Colon (tissue), 2 donors: ENCODE data around the gene DNMT3A.

Experiments
- FAIRE-seq: peaks from 2 replicates; lab custom pipeline; 2012; peaks lifted over from hg19 to GRCh38; lab: Jason Lieb, UNC
- donor health status: control.
- donor health status: control.

DNMT3A gene

GRCh38 chr2:25324905-25325592, 16.7 kb downstream of the DNMT3A start:
- no peak for FAIRE-seq

- FAIRE-seq: no peak
These were observed 17.5 kb downstream of the DNMT3A start for GRCh38 chr2:25324251-25324650.

- no peak for FAIRE-seq
These were observed 18.0 kb downstream of the DNMT3A start for GRCh38 chr2:25323610-25324189.

GRCh38 chr2:25323042-25323514, 18.6 kb downstream of the DNMT3A start:
- no peak for FAIRE-seq

GRCh38 chr2:25322312-25322711, 19.4 kb downstream of the DNMT3A start:
- no peak for FAIRE-seq

GRCh38 chr2:25320077-25320476, 21.6 kb downstream of the DNMT3A start:
- FAIRE-seq: no peak

GRCh38 chr2:25316101-25316500, 25.6 kb downstream of the DNMT3A start:
- no peak for FAIRE-seq

GRCh38 chr2:25315316-25315680, 26.4 kb downstream of the DNMT3A start:
- no peak for FAIRE-seq

- no peak for FAIRE-seq
These were observed 27.0 kb downstream of the DNMT3A start for GRCh38 chr2:25314514-25315315.

GRCh38 chr2:25313711-25314513, 27.8 kb downstream of the DNMT3A start:
- FAIRE-seq: no peak

GRCh38 chr2:25312958-25313710, 28.6 kb downstream of the DNMT3A start:
- no peak for FAIRE-seq

GRCh38 chr2:25311865-25312575, 29.7 kb downstream of the DNMT3A start:
- no peak for FAIRE-seq

GRCh38 chr2:25310965-25311864, 30.5 kb downstream of the DNMT3A start:
- no peak for FAIRE-seq

- FAIRE-seq: no peak
These were observed 31.1 kb downstream of the DNMT3A start for GRCh38 chr2:25310709-25310964.

- no peak for FAIRE-seq
These were observed 32.3 kb downstream of the DNMT3A start for GRCh38 chr2:25309402-25309801.

GRCh38 chr2:25308599-25308998, 33.1 kb downstream of the DNMT3A start:
- no peak for FAIRE-seq

- no peak for FAIRE-seq
These were observed 33.7 kb downstream of the DNMT3A start for GRCh38 chr2:25307949-25308557.

- FAIRE-seq: no peak
These were observed 34.9 kb downstream of the DNMT3A start for GRCh38 chr2:25306777-25307368.

GRCh38 chr2:25305775-25306174, 36.0 kb downstream of the DNMT3A start:
- FAIRE-seq: no peak
